NOMO-1 treated with dmso at 0.1 percent for 144 hours (cell line): ENCODE measurements around the gene PLEKHH3.

Experiments used
- DNase-seq: peaks from one replicate; lab custom pipeline; 2025; ENCODE audit not compliant: unreplicated experiment; lab: John Stamatoyannopoulos, UW

The PLEKHH3 gene

DNA sequence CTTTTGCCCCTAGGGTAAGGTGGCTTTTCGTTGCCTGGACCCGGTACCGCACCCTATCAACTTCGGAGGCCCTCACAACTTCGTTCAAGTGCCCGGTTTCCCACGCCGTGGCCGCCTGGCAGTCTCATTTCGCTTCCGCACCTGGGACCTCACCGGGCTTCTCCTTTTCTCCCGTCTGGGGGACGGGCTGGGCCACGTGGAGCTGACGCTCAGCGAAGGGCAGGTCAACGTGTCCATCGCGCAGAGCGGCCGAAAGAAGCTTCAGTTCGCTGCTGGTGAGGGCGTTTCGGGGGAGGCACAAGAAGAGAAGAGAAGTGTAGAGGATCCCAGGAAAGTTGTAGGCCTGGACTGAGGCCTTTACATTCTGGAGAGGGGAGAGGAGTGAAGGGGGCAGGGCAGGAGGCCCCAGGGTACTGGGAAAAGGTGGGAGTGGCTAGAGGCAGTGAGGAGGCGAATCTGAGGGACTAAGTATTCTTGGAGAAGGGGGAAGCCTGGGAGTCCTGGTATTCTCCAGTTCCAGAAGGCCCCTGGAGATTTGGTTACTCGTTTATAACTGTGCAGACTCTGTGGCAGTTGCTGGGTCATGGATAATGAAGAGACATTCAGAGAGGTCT lies 11.0 kb upstream of the PLEKHH3 start:
- DNase-seq = no peak

DNA sequence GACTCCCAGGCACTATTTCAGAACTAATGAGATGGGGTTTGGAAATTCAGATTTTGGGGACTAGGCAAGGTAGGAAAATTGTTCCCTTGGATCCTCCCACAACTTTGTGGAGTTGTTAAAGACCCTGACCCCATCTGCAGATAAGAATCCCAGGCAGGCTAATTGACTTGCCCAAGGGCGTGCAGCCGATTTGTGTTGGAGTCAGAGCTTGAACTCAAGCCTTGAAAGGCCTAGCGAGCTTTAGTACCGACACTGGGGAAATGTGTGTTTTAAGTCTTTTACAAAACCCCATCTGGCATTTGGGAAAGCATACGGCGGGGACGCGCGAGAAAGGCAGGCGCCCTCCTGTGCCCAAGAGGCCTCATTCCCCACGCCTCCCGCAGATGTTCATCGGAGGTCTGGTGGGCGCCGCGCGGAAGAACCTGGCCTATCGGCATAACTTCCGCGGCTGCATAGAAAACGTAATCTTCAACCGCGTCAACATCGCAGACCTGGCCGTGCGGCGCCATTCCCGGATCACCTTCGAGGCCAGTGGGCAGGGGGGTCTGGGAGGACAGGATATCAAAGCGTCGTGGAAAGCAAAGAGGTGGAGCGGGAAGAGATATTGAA lies 9.8 kb upstream of the PLEKHH3 start:
- no peak for DNase-seq

- DNase-seq = no peak
These were observed 9.0 kb upstream of the PLEKHH3 start for GRCh38 chr17:42685831-42686230.

GRCh38 chr17:42684929-42685556 lies 8.2 kb upstream of the PLEKHH3 start:
- DNase-seq = no peak

DNA sequence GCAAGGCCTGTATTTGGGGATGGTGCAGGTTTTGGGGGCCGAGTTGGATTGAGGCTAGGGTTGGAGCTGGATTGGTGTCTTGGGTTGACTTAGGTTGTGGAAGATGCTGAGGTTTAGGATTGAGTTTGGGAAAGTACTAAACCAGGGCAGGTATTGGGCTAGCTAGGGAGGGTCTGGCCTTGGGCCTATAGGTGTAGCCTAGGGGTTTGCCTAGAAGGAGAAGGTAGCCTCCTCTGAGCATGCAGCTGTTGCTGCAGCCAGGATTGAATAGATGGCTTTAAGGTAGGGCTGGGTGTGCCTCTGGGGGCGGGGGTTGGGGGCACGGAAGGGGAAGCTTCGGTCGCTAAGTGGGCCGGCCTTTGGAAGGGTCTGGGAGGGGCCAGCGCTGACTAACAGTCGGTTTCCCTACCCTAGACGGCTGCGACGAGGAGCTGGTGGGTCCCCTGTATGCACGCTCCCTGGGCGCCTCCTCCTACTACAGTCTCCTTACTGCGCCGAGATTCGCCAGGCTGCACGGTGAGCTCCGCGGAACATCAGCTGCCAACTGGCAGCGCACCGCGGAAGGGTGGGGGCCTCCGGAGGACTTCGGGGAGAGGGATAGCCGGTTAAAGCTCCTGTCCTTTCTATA lies 6.7 kb upstream of the PLEKHH3 start:
- no peak for DNase-seq

- DNase-seq = no peak
These were observed 6.1 kb upstream of the PLEKHH3 start for GRCh38 chr17:42682722-42683403.

- DNase-seq = no peak
These were observed 5.4 kb upstream of the PLEKHH3 start, which contains the start of gene CNTNAP1 for GRCh38 chr17:42681976-42682721. Gene CNTNAP1 (plus strand): TSS chr17:42682531. CDS start chr17:42682830, 299 bp downstream.

GRCh38 chr17:42680331-42680808 lies 3.6 kb upstream of the PLEKHH3 start:
- peak; percentile 36 for DNase-seq

- DNase-seq = peak; percentile 73
These were observed 2.9 kb upstream of the PLEKHH3 start for GRCh38 chr17:42679492-42680330.

GRCh38 chr17:42678951-42679491 lies 2.2 kb upstream of the PLEKHH3 start:
- peak; percentile 64 for DNase-seq

GRCh38 chr17:42677921-42678781 lies 1.4 kb upstream of the PLEKHH3 start:
- DNase-seq = peak; percentile 95

DNA sequence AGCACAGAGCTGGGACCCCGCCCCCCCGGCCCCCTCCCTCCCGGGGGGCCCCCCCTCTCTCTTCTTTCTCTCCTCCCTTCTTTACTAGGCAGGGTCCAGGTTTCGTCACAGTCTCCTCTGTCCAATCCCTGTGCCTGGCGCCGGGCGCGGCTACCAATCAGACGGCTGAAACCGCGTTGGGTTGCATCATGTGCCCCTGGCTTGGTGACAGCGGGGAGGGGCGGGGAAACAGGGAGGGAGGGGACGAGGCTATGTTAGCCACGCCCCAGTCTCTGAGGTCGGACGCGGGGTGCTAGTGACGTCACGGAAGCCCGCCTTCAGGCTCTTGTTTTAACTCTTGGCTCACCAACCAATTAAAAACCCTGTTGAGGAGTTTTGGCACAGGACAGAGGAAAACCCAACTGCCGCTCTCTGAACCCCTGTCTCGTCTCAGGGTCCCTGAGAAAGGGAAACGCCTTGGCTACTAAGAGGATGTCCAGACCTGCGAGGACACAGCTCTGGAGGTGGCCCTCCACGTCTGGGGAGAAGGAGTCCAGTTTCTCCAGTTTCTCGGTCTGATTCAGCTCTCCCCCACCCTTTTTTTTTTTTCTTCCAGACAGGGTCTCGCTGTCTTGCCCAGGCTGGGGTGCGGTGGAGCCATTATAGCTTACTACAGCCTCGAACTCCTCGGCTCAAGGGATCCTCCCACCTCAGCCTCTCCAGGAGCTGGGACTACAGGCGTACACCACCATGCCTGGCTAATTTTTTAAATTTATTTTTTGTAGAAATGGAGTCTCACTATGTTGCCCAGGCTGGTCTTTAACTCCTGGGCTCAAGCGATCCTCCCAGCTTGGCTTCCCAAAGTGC lies 441 bp upstream of the PLEKHH3 start:
- DNase-seq = peak; percentile 98

GRCh38 chr17:42675965-42676423 lies 800 bp downstream of the PLEKHH3 start:
- DNase-seq = no peak

DNA sequence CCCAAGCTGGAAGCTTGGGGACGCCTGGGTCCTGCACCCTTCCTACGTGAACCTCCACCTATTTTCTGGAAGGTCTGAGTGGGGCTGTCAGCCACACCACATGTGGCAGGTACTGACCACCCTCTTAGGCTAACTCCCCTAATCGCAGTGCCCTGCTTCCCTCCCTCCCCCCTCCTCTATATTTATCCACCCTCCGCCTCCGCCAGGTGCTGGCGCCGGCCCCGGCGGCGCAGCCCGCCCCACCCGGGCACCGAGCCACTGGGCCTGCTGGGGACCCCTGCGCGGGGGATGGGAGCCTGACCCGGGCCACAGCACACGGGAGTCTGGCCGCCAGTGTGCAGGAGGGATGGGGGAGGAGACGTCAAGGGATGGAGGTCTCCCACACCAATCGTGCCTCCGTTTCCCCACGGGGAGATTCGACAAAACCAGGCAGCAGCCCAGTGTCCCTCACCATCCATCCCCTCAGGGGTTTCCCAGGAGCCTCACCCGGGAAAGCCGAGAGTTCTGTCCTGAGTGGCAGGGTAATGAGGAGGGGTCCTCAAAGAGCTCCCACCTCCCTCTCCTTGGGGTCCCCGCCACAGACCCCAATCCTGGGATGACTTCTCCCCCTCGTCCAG lies 1.3 kb downstream of the PLEKHH3 start:
- DNase-seq = no peak

DNA sequence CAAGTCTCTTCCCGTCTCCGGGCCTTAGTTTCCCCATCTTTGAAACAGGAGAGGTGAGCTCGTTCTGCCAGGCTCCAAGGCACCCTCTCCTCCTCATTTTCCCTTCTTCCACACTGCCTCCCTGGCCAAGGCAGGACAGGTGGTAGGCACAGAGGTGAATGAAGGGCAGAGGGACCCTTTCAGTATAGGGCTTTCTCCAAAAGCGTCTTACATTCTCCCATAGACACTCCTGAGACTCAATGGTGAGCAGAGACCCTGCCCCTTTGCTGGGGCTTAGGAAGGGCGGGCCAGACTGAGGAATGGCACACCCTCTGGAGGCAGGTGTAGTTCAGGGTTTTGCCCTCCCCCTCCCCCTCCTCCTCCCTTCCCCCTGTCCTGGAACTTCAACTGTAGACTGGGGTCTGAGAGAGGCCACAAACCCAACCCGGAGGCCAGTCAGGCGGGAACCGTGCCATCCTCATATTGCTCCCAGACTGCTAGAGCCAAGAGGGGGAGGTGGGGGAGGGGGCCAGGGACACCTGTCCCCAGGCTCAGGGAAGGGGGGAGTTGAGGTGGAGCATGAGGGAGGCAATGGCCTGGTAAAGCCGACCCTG lies 1.9 kb downstream of the PLEKHH3 start:
- DNase-seq = no peak

DNA sequence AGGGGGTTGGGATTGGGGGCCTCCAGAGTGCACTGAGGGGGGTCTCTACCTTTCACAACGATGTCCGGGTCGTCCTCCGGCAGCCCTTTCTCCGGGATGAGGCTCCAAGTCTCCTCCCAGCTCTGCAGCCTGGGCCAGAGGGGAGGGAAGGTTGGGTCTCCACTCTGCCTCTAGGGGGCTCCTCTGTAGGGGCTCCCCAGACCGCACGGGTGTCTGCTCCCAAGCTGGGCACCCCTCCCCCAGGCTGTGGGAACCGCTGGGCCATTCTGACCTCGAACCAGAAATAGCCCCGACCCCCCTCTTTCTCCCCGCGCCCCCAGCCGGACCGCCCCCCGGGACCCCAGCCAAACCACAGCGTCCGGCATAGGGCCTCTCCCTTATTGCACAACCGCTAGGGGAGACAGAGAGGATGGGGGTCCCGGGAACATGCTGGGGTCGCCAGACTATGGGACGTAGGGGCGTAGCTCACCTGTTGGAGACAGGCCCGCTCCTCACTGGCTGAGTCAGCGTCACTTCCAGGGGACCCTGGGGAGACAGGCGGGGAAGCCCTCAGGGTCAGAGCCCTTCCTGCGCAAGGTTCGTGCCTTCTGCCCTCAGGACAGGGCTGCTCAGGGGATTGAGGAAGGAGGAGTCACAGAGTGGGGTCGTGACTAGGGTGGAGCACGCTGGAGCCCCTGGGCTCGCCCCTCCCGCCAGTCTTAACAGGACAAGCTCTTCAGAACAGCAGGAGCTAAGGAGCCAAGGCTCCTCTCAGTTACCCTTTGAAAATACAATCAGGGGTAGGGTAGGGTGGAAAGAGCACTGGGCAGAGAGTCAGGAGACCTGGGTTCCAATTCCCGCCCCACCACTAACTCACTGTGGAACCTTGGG lies 2.7 kb downstream of the PLEKHH3 start:
- DNase-seq = no peak
